Thyroid gland (tissue), 4 donors: Measurements from ENCODE around the gene TRIM4.

ENCODE experiments used
- POLR2A ChIP-seq, 2 donors: fragments of 450-650 bp; IDR thresholded peaks; one replicate each; pipeline ENCODE4 v1.6.1; 2017; ENCODE audit warnings: antibody characterized with exemption in 2 of 2, mild to moderate bottlenecking in 2 of 2, moderate library complexity in 1 of 2
- TF ChIP-seq, protein P1 (sequence below), 6 experiments: fragments of 200-600 bp in 3 of 6; fragments of 450-650 bp in 3 of 6; sonication (generic) in 3 of 6; IDR thresholded peaks; one replicate each; pipeline ENCODE4 v1.5.1; 2016 to 2019; ENCODE audit warnings: antibody characterized with exemption in 6 of 6, mild to moderate bottlenecking in 2 of 6, inconsistent platforms in 1 of 6, moderate library complexity in 1 of 6

DNA sequence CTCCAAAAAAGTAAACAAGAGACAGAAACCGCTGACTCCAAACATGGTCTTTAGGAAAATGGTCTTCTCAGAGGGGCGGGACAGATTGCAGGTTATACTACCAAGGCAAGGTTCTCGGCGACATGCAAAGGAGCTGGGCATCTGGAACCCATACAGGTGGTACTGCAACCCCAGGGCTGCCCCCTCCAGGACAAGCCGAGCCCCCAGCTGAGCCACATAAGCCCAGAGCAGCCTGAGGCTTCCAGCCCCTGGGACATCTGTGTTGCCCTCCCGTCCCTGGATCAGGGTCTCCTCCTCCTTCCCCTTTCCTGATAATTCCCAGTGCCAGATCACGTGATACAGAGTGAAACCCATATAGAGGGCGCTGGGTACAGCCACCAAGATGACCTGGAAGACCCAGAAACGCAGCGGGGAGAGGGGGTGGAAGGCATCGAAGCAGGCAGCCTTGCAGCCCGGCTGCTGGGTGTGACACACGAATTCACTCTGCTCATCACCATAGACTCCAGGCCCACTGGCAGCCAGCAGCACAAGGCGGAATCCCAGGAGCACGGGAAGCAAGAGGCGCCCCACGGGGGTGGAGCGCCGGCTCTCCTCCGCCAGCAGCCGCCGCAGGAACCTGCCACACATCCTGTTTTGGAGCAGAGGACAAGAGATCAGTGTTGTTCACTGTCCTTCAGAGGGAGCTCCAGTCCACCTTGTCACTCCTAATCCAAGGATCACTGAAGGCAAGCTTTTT, 9.8 kb upstream of the TRIM4 start, which contains the start of gene GJC3:
- TF ChIP-seq POLR2A (IDR thresholded peaks at IDR 0.05) = no peak
- TF ChIP-seq, protein P1, sequence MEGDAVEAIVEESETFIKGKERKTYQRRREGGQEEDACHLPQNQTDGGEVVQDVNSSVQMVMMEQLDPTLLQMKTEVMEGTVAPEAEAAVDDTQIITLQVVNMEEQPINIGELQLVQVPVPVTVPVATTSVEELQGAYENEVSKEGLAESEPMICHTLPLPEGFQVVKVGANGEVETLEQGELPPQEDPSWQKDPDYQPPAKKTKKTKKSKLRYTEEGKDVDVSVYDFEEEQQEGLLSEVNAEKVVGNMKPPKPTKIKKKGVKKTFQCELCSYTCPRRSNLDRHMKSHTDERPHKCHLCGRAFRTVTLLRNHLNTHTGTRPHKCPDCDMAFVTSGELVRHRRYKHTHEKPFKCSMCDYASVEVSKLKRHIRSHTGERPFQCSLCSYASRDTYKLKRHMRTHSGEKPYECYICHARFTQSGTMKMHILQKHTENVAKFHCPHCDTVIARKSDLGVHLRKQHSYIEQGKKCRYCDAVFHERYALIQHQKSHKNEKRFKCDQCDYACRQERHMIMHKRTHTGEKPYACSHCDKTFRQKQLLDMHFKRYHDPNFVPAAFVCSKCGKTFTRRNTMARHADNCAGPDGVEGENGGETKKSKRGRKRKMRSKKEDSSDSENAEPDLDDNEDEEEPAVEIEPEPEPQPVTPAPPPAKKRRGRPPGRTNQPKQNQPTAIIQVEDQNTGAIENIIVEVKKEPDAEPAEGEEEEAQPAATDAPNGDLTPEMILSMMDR (IDR thresholded peaks at IDR 0.05) = peak in 2 of 6 experiments; percentile 20 to 34
